ENCODE data around the gene TBXAS1. TPM values are rescaled to one million over a fixed set of nuclear protein-coding genes. Genes with fewer than 3 reads are reported as not detected.

Gene TBXAS1
- total RNA-seq, 4 donors from 2014 or later, result 9.8 to 31.3 (median 13.5) TPM

GRCh38 chr7:139895141-139895829 is 66.2 kb downstream of the TBXAS1 start:
- Histone ChIP-seq H3K36me3 (no peaks in the 10 kb centered on the region), H3K27me3 (no peaks in the 10 kb centered on the region), H3K4me1 (no peaks in the 10 kb centered on the region), H3K9me3 (no peaks in the 10 kb centered on the region), H3K27ac (replicated peaks in 1 of 4) (no peak overlapping the region), H3K4me3 (no peak overlapping the region)
- WGBS, result 82% methylated on average over 4 of the region's 6 CpGs
- no peak for TF ChIP-seq POLR2AphosphoS5 (IDR thresholded peaks at IDR 0.05)
- no peak for TF ChIP-seq CTCF (IDR thresholded peaks at IDR 0.05)
- no peak for TF ChIP-seq EP300 (IDR thresholded peaks at IDR 0.05)
- no peak for TF ChIP-seq POLR2A (IDR thresholded peaks at IDR 0.05; ENCODE audit: low read depth)
- peak; percentile 42 for DNase-seq (ENCODE audit: extremely low spot score)
- intact Hi-C loops (cut with DNase I), result no loop called here

GRCh38 chr7:139896288-139896687 is 67.2 kb downstream of the TBXAS1 start:
- no peaks in the 10 kb centered on the region for H3K27me3 ChIP-seq
- H3K27ac ChIP-seq (replicated peaks in 1 of 4), result no peak overlapping the region
- intact Hi-C loops (cut with DNase I), result no loop called here
- no peak overlapping the region for H3K4me3 ChIP-seq
- DNase-seq (ENCODE audit: extremely low spot score), result peak; percentile 24
- WGBS, result 92% methylated on average over 3 of the region's 3 CpGs
- no peaks in the 10 kb centered on the region for H3K36me3 ChIP-seq
- TF ChIP-seq POLR2A (IDR thresholded peaks at IDR 0.05; ENCODE audit: low read depth) (no peak), POLR2AphosphoS5 (IDR thresholded peaks at IDR 0.05) (no peak), EP300 (IDR thresholded peaks at IDR 0.05) (no peak), CTCF (IDR thresholded peaks at IDR 0.05) (no peak)
- no peaks in the 10 kb centered on the region for H3K9me3 ChIP-seq
- no peaks in the 10 kb centered on the region for H3K4me1 ChIP-seq

GRCh38 chr7:139896831-139897230 is 67.8 kb downstream of the TBXAS1 start:
- no peak overlapping the region for H3K27ac ChIP-seq (replicated peaks in 1 of 4)
- 66% methylated on average over 6 of the region's 6 CpGs for WGBS
- no peaks in the 10 kb centered on the region for H3K9me3 ChIP-seq
- H3K27me3 ChIP-seq, result no peaks in the 10 kb centered on the region
- intact Hi-C loops (cut with DNase I), result no loop called here
- no peak overlapping the region for H3K4me3 ChIP-seq
- H3K4me1 ChIP-seq, result no peaks in the 10 kb centered on the region
- no peaks in the 10 kb centered on the region for H3K36me3 ChIP-seq
- TF ChIP-seq POLR2AphosphoS5 (IDR thresholded peaks at IDR 0.05) (no peak), CTCF (IDR thresholded peaks at IDR 0.05) (no peak), EP300 (IDR thresholded peaks at IDR 0.05) (no peak), POLR2A (IDR thresholded peaks at IDR 0.05; ENCODE audit: low read depth) (no peak)
- peak; percentile 37 for DNase-seq (ENCODE audit: extremely low spot score)

- Histone ChIP-seq H3K9me3 (peaks cover 0 to under 1% (median 0%) of the 10 kb centered on the region in 4 donors), H3K4me3 (no peak overlapping the region), H3K27ac (replicated peaks in 1 of 4) (no peak overlapping the region), H3K4me1 (no peaks in the 10 kb centered on the region), H3K27me3 (no peaks in the 10 kb centered on the region), H3K36me3 (no peaks in the 10 kb centered on the region)
- intact Hi-C loops (cut with DNase I), result no loop called here
- WGBS, result 81% methylated on average over 3 of the region's 5 CpGs
- TF ChIP-seq EP300 (IDR thresholded peaks at IDR 0.05) (no peak), POLR2AphosphoS5 (IDR thresholded peaks at IDR 0.05) (no peak), CTCF (IDR thresholded peaks at IDR 0.05) (no peak), POLR2A (IDR thresholded peaks at IDR 0.05; ENCODE audit: low read depth) (no peak)
- peak; percentile 62 for DNase-seq (ENCODE audit: extremely low spot score)
Measured at GRCh38 chr7:139897422-139898090, 68.5 kb downstream of the TBXAS1 start.

Measured in esophagus muscularis mucosa (tissue), 4 donors.